A549 treated with GW870086 at 1 μM for 4 hours (cell line): ENCODE results near the gene PGPEP1. TPM values are rescaled to one million over a fixed set of nuclear protein-coding genes. Genes with fewer than 3 reads are reported as not detected.

Experiments
- total RNA-seq: library from RNA; stranded (reverse); fragments of 200-300 nt; extraction: Qiagen RNA extraction; gene quantifications from 5 replicates; pipeline ENCODE4 v1.2.3, GENCODE V29; 2022; ENCODE audit warnings: low read depth

The PGPEP1 gene, protein sequence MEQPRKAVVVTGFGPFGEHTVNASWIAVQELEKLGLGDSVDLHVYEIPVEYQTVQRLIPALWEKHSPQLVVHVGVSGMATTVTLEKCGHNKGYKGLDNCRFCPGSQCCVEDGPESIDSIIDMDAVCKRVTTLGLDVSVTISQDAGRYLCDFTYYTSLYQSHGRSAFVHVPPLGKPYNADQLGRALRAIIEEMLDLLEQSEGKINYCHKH
- total RNA-seq, result 1.8 to 3.6 TPM (median 2.7 TPM) in 5 replicates

DNA sequence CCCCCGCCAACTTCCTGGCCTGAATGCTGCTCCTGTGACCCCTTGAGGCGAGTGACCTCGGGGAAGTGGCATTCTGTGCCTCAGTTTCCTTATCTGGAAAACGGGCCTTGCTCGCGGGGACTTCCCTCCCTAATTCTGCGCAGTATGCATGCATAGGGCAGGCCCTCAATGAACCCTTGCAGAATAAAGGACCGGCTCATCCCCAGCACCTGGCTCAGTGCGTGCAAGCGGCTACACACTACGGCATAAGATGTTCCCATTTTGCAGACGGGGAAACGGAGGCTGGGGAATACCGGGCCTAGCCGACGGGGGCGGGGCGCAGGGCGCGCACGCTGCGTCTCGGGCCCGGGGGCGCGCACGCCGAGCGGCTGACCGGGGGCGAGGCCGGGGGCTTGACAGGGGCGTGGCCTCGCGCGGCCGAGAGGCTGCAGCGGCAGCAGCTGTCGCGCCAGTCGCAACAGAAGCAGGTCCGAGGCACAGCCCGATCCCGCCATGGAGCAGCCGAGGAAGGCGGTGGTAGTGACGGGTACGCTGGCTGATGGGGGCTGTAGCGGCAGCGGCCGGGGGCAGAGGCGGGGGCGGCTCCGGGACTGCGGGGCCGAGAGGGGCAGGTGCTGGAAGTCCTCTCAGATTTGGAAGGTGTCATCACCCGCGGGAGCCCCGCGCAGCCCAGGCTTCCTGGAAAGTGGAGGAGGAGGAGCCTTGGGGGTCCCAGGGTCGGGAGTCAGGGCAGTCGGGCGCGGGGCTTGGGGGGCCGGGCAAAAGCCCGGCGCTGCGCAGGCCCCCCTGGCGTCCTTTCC lies at the start of gene PGPEP1:
Gene PGPEP1, plus strand, starts transcription at position 409 of the 800 bp plus-strand sequence. Its CDS starts 84 bp downstream, at position 493.

GRCh38 chr19:18322759-18323460 lies 17.5 kb upstream of the PGPEP1 start, which contains the start of gene LSM4:
Gene LSM4, minus strand, starts transcription at chr19:18323076. Its CDS starts 56 bp downstream, at chr19:18323020.

GRCh38 chr19:18385675-18386542 lies 45.5 kb downstream of the PGPEP1 start, which contains the start of gene GDF15:
Gene GDF15, plus strand, starts transcription at chr19:18386158. Its CDS starts 32 bp downstream, at chr19:18386190.

GRCh38 chr19:18397242-18398202 lies 57.1 kb downstream of the PGPEP1 start, which contains the start of gene LRRC25:
Gene LRRC25, minus strand, starts transcription at chr19:18397622. Its CDS starts 659 bp downstream, at chr19:18396963.

GRCh38 chr19:18419195-18419698 lies 78.8 kb downstream of the PGPEP1 start, which contains the start of gene SSBP4:
Gene SSBP4, plus strand, starts transcription at chr19:18419398. Its CDS starts 251 bp downstream, at chr19:18419649.

Other genes with a start within 250 kb of the PGPEP1 start
- gene MAST3, start 242.8 kb upstream of the PGPEP1 start, total RNA-seq, result 1.6 to 2.0 TPM (median 1.9 TPM) in 5 replicates
- 2.1 to 13.4 TPM (median 10.4 TPM) in 5 replicates for gene PIK3R2, start 187.4 kb upstream of the PGPEP1 start, total RNA-seq
- gene IFI30, start 166.8 kb upstream of the PGPEP1 start, total RNA-seq, result 10.5 to 19.6 TPM (median 14.6 TPM) in 5 replicates
- gene MPV17L2, start 147.4 kb upstream of the PGPEP1 start, total RNA-seq, result 10.0 to 12.6 TPM (median 11.2 TPM) in 5 replicates
- gene RAB3A, start 136.6 kb upstream of the PGPEP1 start, total RNA-seq, result 0.55 to 1.1 TPM (median 0.61 TPM) in 5 replicates
- gene PDE4C, start 114.2 kb upstream of the PGPEP1 start, total RNA-seq, result 0.22 to 0.47 TPM (median 0.38 TPM) in 5 replicates
- gene IQCN, start 66.1 kb upstream of the PGPEP1 start, total RNA-seq, result 0.53 to 0.99 TPM (median 0.70 TPM) in 5 replicates
- gene JUND, start 59.0 kb upstream of the PGPEP1 start, total RNA-seq, result 31.6 to 58.0 TPM (median 53.5 TPM) in 5 replicates
- 212 to 250 TPM (median 232 TPM) in 5 replicates for gene LSM4, start 17.5 kb upstream of the PGPEP1 start, total RNA-seq
- gene GDF15, start 45.6 kb downstream of the PGPEP1 start, total RNA-seq, result 20.9 to 43.1 TPM (median 31.3 TPM) in 5 replicates
- not detected in 5 replicates for gene LRRC25, start 57.0 kb downstream of the PGPEP1 start, total RNA-seq
- gene SSBP4, start 78.8 kb downstream of the PGPEP1 start, total RNA-seq, result 30.1 to 52.2 TPM (median 50.3 TPM) in 5 replicates
- gene ISYNA1, start 97.5 kb downstream of the PGPEP1 start, total RNA-seq, result 30.3 to 46.1 TPM (median 41.6 TPM) in 5 replicates
- 4.1 to 5.6 TPM (median 5.1 TPM) in 5 replicates for gene ELL, start 181.5 kb downstream of the PGPEP1 start, total RNA-seq
- gene FKBP8, start 203.0 kb downstream of the PGPEP1 start, total RNA-seq, result 120 to 150 TPM (median 146 TPM) in 5 replicates
- 79.5 to 112 TPM (median 101 TPM) in 5 replicates for gene KXD1, start 217.3 kb downstream of the PGPEP1 start, total RNA-seq
- gene UBA52, start 231.3 kb downstream of the PGPEP1 start, total RNA-seq, result 1,104 to 1,219 TPM (median 1,137 TPM) in 5 replicates
- 46.5 to 56.7 TPM (median 56.3 TPM) in 5 replicates for gene REX1BD, start 248.2 kb downstream of the PGPEP1 start, total RNA-seq